ENCODE data around the gene GNAS-AS1. TPM values are rescaled to one million over a fixed set of nuclear protein-coding genes. Genes with fewer than 3 reads are reported as not detected.
"Not testable (repeated sequence)": the region's sequence is repeated elsewhere in the genome, so short reads cannot be mapped to it uniquely, and the experiment has no call there.

The GNAS-AS1 gene
- total and polyA plus RNA-seq, 2 donors (not counting 1 experiment from before 2014, with no cell fraction given), result 0.28 to 0.33 TPM

DNA sequence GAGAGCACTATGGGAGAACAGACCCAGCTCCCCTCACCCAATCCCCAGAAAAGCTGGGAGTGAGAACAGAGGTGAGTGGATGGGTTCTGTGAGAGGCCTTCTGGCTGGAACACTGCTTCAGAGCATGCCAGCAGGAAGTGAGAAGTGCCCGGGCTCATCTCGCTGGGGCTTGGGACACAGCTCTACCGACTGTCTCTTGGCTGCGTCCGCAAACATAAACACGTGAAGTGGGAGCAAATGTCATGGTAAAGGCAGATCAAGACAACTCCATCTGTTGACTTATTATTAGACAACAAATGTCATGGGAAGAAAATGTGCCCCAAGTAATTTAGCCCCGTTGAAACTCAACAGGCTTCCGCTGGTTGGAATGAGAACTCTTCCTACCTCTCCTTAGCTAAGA, 25.9 kb downstream of the GNAS-AS1 start:
- Histone ChIP-seq H2AFZ (ENCODE audit: low read length) (no peak overlapping the region), H3K27me3 (ENCODE audit: control insufficient read depth, insufficient read depth, low read length) (no peaks in the 10 kb centered on the region), H3K9me3 (ENCODE audit: control insufficient read depth, insufficient read depth, low read depth, low read length) (no peaks in the 10 kb centered on the region), H3K27ac (ENCODE audit: insufficient read depth, low read length) (no peak overlapping the region), H3K36me3 (ENCODE audit: control insufficient read depth, insufficient read depth, low read length) (no peaks in the 10 kb centered on the region), H4K20me1 (ENCODE audit: control insufficient read depth, extremely low read depth, insufficient read depth, low read length) (no peaks in the 10 kb centered on the region), H3K9ac (ENCODE audit: insufficient read depth, low read length) (no peak overlapping the region), H3K4me2 (ENCODE audit: extremely low read depth, insufficient read depth, low read length) (no peak overlapping the region), H3K4me3 (replicated peaks in 1 of 4; ENCODE audit: control extremely low read depth in 1 of 4, insufficient read depth in 1 of 4, low read depth in 3 of 4, low read length in 4 of 4) (no peak overlapping the region), H3K79me2 (ENCODE audit: control insufficient read depth, insufficient read depth, low read length) (no peaks in the 10 kb centered on the region), H3K4me1 (ENCODE audit: control insufficient read depth, extremely low read depth, insufficient read depth, low read length) (no peaks in the 10 kb centered on the region)
- DNase-seq (ENCODE audit: low read depth in 2 of 2), result no peak
- no peak for TF ChIP-seq EZH2 (IDR thresholded peaks at IDR 0.05; ENCODE audit: low read length, missing control alignments)
- no peak for TF ChIP-seq CTCF (conservative IDR thresholded peaks at IDR 0.05 in 1 of 2, IDR thresholded peaks at IDR 0.05 in 1 of 2; ENCODE audit: low read depth in 1 of 2, low read length in 2 of 2)

GRCh38 chr20:58822748-58823730, 27.7 kb downstream of the GNAS-AS1 start:
- H2AFZ ChIP-seq (ENCODE audit: low read length), result no peak overlapping the region
- no peaks in the 10 kb centered on the region for H3K36me3 ChIP-seq (ENCODE audit: control insufficient read depth, insufficient read depth, low read length)
- DNase-seq (ENCODE audit: low read depth in 2 of 2), result no peak
- H3K4me2 ChIP-seq (ENCODE audit: extremely low read depth, insufficient read depth, low read length), result no peak overlapping the region
- H3K27ac ChIP-seq (ENCODE audit: insufficient read depth, low read length), result no peak overlapping the region
- H3K79me2 ChIP-seq (ENCODE audit: control insufficient read depth, insufficient read depth, low read length), result no peaks in the 10 kb centered on the region
- no peak for TF ChIP-seq EZH2 (IDR thresholded peaks at IDR 0.05; ENCODE audit: low read length, missing control alignments)
- H4K20me1 ChIP-seq (ENCODE audit: control insufficient read depth, extremely low read depth, insufficient read depth, low read length), result no peaks in the 10 kb centered on the region
- H3K4me1 ChIP-seq (ENCODE audit: control insufficient read depth, extremely low read depth, insufficient read depth, low read length), result no peaks in the 10 kb centered on the region
- no peak overlapping the region for H3K9ac ChIP-seq (ENCODE audit: insufficient read depth, low read length)
- H3K27me3 ChIP-seq (ENCODE audit: control insufficient read depth, insufficient read depth, low read length), result no peaks in the 10 kb centered on the region
- H3K4me3 ChIP-seq (replicated peaks in 1 of 4; ENCODE audit: control extremely low read depth in 1 of 4, insufficient read depth in 1 of 4, low read depth in 3 of 4, low read length in 4 of 4), result no peak overlapping the region
- no peaks in the 10 kb centered on the region for H3K9me3 ChIP-seq (ENCODE audit: control insufficient read depth, insufficient read depth, low read depth, low read length)

GRCh38 chr20:58822149-58822548, 28.6 kb downstream of the GNAS-AS1 start:
- no peak overlapping the region for H3K4me3 ChIP-seq (replicated peaks in 1 of 4; ENCODE audit: control extremely low read depth in 1 of 4, insufficient read depth in 1 of 4, low read depth in 3 of 4, low read length in 4 of 4)
- H3K4me1 ChIP-seq (ENCODE audit: control insufficient read depth, extremely low read depth, insufficient read depth, low read length), result no peaks in the 10 kb centered on the region
- TF ChIP-seq CTCF (conservative IDR thresholded peaks at IDR 0.05 in 1 of 2, IDR thresholded peaks at IDR 0.05 in 1 of 2; ENCODE audit: low read depth in 1 of 2, low read length in 2 of 2) (no peak), EZH2 (IDR thresholded peaks at IDR 0.05; ENCODE audit: low read length, missing control alignments) (no peak)
- H3K36me3 ChIP-seq (ENCODE audit: control insufficient read depth, insufficient read depth, low read length), result no peaks in the 10 kb centered on the region
- no peaks in the 10 kb centered on the region for H4K20me1 ChIP-seq (ENCODE audit: control insufficient read depth, extremely low read depth, insufficient read depth, low read length)
- H2AFZ ChIP-seq (ENCODE audit: low read length), result no peak overlapping the region
- H3K9ac ChIP-seq (ENCODE audit: insufficient read depth, low read length), result no peak overlapping the region
- no peak for DNase-seq (ENCODE audit: low read depth in 2 of 2)
- H3K27ac ChIP-seq (ENCODE audit: insufficient read depth, low read length), result no peak overlapping the region
- no peaks in the 10 kb centered on the region for H3K79me2 ChIP-seq (ENCODE audit: control insufficient read depth, insufficient read depth, low read length)
- H3K27me3 ChIP-seq (ENCODE audit: control insufficient read depth, insufficient read depth, low read length), result no peaks in the 10 kb centered on the region
- H3K9me3 ChIP-seq (ENCODE audit: control insufficient read depth, insufficient read depth, low read depth, low read length), result no peaks in the 10 kb centered on the region
- no peak overlapping the region for H3K4me2 ChIP-seq (ENCODE audit: extremely low read depth, insufficient read depth, low read length)

GRCh38 chr20:58820515-58820914, 30.2 kb downstream of the GNAS-AS1 start:
- H3K36me3 ChIP-seq (ENCODE audit: control insufficient read depth, insufficient read depth, low read length); H3K4me3 ChIP-seq (replicated peaks in 1 of 4; ENCODE audit: control extremely low read depth in 1 of 4, insufficient read depth in 1 of 4, low read depth in 3 of 4, low read length in 4 of 4); DNase-seq (ENCODE audit: low read depth in 2 of 2); H2AFZ ChIP-seq (ENCODE audit: low read length); H3K9me3 ChIP-seq (ENCODE audit: control insufficient read depth, insufficient read depth, low read depth, low read length); H3K4me2 ChIP-seq (ENCODE audit: extremely low read depth, insufficient read depth, low read length); H3K4me1 ChIP-seq (ENCODE audit: control insufficient read depth, extremely low read depth, insufficient read depth, low read length); H4K20me1 ChIP-seq (ENCODE audit: control insufficient read depth, extremely low read depth, insufficient read depth, low read length); H3K27ac ChIP-seq (ENCODE audit: insufficient read depth, low read length); H3K79me2 ChIP-seq (ENCODE audit: control insufficient read depth, insufficient read depth, low read length); H3K9ac ChIP-seq (ENCODE audit: insufficient read depth, low read length); H3K27me3 ChIP-seq (ENCODE audit: control insufficient read depth, insufficient read depth, low read length): not testable (repeated sequence)
